Activated CD4-positive, alpha-beta T cell treated with anti-CD3 and anti-CD28 coated beads for 48 hours (primary cell): Measurements from ENCODE around the gene PSAT1.

ENCODE experiments used
- DNase-seq: peaks from one replicate; pipeline ENCODE4 v3.0.0-alpha.2; 2020

PSAT1 gene

DNA sequence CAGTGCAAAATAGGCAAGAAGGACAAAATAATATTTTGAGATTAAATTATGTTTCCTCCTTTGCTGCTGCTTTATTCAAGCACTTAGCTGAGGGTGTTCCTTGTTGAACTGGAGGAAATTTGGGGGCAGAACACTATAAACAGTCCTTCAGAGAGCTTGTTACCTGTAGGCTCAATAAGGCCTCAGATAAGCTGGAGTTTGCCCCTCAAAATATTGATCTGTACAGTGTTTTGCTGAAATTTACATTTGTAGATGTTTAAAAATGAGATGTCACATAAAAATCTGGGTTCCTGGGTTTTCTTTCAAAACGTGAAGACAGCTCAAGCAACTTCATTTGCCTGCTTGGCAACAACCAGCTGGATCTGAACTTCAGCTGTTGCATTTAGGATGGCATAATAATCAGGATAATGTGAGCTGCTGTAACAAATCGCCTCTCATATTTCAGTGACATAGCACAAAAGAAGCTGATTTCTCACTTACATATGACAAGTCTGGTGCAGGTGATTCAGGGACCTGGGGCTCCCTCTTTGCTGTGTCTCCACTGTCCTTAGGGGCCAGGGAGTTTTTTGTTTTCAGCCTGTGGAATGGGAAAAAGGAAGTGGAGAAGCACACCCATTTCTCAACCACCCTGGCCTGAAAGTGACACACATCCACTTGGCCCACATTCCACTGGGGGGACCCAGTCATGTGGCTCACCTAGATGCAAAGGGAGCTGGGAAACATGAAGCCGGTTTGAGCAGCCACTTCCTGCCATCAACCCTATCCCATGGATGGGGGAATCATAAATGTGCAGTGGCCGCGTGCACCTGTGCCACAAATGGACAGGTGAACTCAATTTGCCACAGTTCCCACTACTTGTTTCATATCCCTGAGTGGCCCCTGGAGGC is 2.4 kb upstream of the PSAT1 start:
- DNase-seq = no peak

GRCh38 chr9:78295177-78295575 is 1.7 kb upstream of the PSAT1 start:
- no peak for DNase-seq

DNA sequence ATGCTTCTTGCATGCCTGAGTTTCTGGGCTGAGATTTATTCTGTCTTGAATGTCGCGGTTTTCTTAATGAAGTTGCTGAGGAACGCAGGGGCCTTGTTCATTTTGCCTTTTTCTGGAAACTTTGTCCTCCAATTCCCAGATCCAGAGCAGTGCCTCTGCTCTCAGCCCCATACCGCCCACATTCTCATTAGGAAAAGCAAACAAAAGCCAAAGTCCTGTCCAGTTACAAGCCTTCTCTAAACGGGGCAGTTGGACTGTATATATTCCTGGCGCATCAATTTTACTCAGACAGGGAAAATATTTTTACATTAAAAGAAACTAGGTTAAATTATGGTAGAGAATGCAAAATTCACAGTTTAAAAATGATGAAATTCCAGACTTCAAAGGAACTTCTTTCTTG is 1.2 kb upstream of the PSAT1 start:
- no peak for DNase-seq

- DNase-seq = peak; percentile 49
These were observed 578 bp upstream of the PSAT1 start for GRCh38 chr9:78296201-78296892.

GRCh38 chr9:78297672-78297961 is 692 bp downstream of the PSAT1 start:
- DNase-seq = no peak

DNA sequence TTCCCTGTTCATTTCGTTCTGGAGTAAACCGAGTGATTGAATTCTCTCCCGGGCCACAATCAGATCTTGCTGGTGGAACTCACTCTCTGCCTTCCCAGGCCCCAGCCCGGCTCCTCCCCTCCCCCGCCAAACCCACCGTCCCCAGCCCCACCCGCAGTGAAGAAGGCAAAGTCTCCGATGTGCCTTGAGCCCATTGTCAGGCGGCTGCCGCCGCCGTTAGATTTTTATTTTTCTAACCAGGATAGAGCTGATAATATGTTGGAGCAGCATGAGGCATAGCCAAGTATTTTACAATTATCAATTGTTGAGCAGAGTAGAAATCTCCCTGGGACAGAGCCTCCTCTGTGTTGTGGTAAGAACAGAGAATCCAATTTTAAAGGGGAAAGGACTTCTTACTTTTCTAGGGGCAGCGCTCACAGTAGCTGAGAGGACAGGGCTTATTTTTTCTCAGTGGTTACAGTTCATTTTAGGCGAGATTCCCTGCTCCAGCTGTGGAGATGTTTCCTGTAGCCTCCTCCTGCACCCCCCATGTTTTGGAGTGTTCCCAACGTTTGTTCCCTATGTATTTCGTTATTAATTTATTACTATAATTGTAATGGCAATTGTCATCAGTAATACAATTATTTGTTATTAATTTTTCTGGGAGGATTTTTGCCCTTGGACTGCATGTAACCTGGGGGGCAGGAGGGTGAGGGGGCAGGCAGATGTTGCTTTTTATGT is 1.3 kb downstream of the PSAT1 start:
- DNase-seq = peak; percentile 47

- no peak for DNase-seq
These were observed 3.3 kb downstream of the PSAT1 start for GRCh38 chr9:78300209-78300608.

DNA sequence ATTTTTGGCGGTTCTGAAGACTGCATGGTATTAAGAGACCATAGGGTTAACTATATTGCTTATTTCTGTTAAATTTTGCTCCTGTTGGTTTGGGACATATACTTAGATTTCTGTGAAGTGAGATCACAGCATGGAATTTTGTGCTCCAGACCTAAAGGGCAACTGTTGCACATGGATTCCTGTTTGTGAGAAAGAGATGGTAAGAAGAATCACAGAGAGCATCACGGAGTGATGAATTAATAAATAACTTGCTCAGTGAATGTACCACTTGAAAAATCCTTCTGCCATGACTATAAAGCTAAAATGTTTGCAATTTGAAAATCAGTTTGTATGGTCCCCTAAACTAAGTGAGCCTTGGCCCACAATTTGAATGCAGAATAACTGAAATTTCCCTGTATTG is 4.5 kb downstream of the PSAT1 start:
- DNase-seq = no peak

GRCh38 chr9:78303377-78304062 is 6.6 kb downstream of the PSAT1 start:
- DNase-seq = no peak

DNA sequence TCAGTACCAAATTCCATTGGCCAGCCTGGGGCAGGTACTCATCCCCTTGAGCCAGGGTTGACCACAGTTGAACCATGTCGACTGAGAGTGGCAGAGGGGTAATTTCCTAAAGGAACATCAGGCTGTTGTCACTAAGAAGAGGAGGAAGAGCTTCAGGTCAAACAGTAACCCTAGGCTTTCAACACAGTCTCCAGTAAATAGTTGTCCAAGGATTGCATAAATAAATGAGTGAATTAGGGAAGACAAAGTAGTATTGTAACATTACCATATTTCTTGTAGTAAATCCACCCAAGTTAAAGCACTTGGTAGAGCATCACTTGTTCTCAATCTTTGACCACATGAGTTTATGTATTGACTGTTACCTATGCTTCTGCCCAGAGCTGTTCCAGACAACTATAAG is 7.4 kb downstream of the PSAT1 start:
- no peak for DNase-seq

- no peak for DNase-seq
These were observed 9.5 kb downstream of the PSAT1 start for GRCh38 chr9:78306222-78307076.

- no peak for DNase-seq
These were observed 10.4 kb downstream of the PSAT1 start for GRCh38 chr9:78307360-78307759.

DNA sequence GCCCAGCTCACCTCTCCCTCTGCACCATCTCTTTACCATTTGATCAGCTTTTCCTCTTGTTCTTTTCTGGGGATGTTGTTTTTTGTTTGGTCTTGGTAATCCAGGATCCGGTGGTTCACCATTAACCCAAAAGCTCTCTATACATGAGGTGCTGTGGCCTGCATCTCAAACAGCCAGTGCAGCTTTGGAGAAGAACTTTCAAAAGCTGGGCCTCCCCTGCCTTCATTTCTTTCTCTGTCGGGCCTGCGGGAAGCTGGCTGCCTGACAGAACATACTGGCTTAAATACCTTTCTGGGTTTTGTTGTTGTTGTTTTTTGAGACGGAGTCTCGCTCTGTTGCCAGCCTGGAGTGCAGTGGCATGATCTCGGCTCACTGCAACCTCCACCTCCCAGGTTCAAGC is 12.1 kb downstream of the PSAT1 start:
- DNase-seq = no peak

DNA sequence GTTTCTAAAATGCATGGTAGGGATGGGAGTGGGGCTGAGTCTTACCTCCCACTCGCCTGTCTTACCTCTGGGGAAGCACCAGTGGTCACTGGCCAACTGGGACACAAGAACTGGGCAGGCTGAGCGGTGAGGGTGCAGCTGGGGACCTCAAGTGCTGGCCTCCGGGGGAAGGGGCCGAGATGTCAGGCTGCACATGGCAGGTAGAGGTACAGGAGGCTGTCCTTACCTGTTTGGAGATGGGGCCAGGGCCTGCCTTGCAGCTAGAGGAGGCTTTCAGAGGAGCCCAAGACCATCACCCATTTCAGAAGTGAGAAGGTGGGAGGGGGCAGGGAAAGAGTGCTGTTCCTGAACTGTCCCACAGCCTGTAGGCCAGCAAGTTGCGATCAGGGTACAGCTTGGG is 14.2 kb downstream of the PSAT1 start:
- DNase-seq = no peak

GRCh38 chr9:78311886-78312524 is 15.1 kb downstream of the PSAT1 start:
- no peak for DNase-seq

DNA sequence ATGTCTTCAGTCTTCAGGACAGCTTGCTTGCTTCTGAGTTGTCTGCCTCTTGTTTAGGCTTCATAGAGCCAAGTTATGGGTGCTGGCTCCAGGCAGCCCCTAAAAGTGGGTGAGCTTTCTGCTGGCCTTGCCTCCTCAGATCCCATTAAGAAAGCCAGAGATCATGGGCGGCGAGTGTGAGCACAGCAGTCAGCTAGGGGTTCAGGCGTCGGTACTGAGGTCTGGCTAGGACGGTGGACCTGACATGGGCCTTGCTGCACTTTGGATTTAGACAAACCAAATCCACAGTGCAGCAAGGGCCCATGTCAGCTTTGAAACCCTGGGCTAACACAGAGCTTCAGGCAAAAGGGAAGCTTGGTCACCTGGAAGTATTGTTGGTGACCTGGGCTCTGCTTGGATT is 17.6 kb downstream of the PSAT1 start:
- DNase-seq = no peak

DNA sequence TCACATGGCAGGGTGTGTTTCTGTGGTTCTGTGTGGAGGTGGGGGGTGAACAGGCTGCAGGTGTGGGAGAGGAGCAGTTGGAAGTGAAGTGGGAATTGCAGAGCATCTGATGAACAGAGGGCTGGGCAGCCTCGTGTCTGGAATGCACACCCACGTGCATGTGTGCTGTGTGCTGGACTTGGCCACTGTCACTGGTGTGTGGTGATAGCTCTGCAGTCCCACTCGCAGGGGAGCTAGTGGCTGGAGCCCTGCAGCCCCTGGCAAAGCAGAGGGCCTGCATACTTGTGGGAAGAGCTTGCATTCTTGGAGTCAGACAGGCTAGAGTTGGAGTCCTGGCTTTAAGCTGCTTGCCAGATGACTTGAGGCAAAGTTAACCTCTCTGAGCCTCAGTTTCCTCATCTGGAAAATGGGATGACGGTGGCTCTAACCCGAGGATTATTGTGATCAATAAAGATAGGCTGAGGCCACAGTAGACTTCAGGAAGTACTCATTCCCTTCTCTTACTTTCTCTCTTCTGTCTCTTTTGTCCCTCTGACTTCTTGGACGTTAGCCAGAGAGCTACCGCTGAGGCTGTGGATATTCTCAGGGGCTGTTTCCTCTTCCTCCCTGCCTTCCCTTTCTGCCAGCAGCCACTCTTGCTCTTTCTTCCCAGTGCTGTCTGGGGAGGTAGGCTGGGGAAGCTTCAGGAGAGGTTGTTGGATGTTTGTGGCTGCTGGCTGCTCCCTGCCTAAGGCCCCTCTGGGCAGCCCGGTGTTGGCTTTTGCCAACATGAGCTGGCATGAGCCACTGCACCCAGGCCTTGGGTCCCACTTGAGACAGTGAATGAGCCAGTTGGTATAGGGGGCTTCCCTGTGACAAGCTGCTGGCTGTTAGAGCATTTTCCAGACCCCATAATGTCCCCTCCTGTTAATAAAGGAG is 18.3 kb downstream of the PSAT1 start:
- no peak for DNase-seq

DNA sequence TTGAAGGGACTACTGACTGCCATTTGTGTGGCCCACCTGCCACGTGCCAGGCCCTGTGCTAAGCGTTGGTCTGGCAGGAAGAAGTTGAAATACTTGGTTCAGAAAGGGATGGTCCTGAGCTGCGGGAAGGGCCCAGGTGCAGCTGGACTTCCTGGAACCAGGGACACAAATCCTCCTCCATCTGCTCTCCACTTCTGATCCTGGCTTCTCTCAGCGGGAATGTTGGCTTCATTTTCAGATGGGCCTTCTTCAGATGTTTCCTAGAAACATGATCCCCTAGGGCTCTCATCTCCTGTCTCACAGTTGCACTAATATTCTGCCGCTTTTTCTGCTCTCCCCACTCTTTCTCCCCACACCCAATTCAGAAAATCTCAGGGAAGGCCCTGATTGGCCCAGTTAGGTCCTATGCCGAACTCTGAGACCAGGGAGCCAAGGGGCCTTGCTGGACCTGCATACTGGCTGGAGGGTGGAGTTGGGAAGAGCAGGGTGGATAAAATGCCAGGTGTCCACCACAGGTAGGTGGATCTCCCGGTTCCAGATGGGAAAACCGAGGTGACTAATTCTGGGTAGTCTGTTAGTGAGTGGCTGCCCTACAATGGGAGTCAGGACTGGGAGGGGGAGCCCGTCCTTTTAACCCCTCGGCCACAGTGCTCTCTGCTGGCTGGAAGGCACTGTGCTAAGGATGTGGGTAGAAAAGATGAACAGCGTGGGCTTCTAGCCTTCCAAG is 19.4 kb downstream of the PSAT1 start:
- no peak for DNase-seq

GRCh38 chr9:78319197-78320029 is 22.5 kb downstream of the PSAT1 start:
- no peak for DNase-seq
